Panc1 (cell line): ENCODE data around the gene FXR2.

ENCODE experiments used
- SIN3A ChIP-seq: IDR thresholded peaks from 2 replicates; pipeline ENCODE4 v1.6.1; 2012; ENCODE audit warnings: low read depth, mild to moderate bottlenecking, low read length, moderate library complexity, borderline replicate concordance; ENCODE audit not compliant: insufficient read depth
- TF ChIP-seq, protein P1 (sequence below): fragments of 450-650 bp; IDR thresholded peaks from 2 replicates; pipeline ENCODE4 v1.5.1; 2017; ENCODE audit warnings: mild to moderate bottlenecking

DNA sequence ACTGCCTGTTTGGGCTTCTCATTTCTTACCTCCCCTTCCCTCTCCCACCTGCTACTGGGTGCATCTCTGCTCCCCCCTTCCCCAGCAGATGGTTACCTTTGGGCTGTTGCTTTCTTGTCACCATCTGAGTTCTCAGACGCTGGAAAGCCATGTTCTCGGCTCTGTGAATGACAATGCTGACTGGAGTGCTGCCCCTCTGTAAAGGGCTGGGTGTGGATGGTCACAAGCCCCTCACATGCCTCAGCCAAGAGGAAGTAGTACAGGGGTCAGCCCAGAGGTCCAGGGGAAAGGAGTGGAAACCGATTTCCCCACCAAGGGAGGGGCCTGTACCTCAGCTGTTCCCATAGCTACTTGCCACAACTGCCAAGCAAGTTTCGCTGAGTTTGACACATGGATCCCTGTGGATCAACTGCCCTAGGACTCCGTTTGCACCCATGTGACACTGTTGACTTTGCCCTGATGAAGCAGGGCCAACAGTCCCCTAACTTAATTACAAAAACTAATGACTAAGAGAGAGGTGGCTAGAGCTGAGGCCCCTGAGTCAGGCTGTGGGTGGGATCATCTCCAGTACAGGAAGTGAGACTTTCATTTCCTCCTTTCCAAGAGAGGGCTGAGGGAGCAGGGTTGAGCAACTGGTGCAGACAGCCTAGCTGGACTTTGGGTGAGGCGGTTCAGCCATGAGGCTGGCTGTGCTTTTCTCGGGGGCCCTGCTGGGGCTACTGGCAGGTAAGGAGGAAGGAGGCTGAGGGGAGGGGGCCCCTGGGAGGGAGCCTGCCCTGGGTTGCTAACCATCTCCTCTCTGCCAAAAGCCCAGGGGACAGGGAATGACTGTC, 35.5 kb downstream of the FXR2 start, which contains the start of gene CD68:
- TF ChIP-seq, protein P1, sequence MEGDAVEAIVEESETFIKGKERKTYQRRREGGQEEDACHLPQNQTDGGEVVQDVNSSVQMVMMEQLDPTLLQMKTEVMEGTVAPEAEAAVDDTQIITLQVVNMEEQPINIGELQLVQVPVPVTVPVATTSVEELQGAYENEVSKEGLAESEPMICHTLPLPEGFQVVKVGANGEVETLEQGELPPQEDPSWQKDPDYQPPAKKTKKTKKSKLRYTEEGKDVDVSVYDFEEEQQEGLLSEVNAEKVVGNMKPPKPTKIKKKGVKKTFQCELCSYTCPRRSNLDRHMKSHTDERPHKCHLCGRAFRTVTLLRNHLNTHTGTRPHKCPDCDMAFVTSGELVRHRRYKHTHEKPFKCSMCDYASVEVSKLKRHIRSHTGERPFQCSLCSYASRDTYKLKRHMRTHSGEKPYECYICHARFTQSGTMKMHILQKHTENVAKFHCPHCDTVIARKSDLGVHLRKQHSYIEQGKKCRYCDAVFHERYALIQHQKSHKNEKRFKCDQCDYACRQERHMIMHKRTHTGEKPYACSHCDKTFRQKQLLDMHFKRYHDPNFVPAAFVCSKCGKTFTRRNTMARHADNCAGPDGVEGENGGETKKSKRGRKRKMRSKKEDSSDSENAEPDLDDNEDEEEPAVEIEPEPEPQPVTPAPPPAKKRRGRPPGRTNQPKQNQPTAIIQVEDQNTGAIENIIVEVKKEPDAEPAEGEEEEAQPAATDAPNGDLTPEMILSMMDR, result no peak
- peak; percentile 94; the same call in 1 of the 2 replicates for TF ChIP-seq SIN3A
